HG03066 (cell line): ENCODE results near the gene HGF.

Experiments
- ATAC-seq: cut with Tn5 transposase; IDR thresholded peaks from one replicate; pipeline ENCODE4 v1.9.1; 2021; ENCODE audit warnings: low read depth; ENCODE audit not compliant: unreplicated experiment

HGF gene

GRCh38 chr7:81687062-81687461 lies 82.8 kb downstream of the HGF start:
- ATAC-seq, result no peak

- no peak for ATAC-seq
These were observed 84.5 kb downstream of the HGF start for GRCh38 chr7:81685270-81685868.

GRCh38 chr7:81684514-81685269 lies 85.2 kb downstream of the HGF start:
- ATAC-seq, result peak; percentile 94

GRCh38 chr7:81684033-81684432 lies 85.8 kb downstream of the HGF start:
- no peak for ATAC-seq

GRCh38 chr7:81682873-81683272 lies 87.0 kb downstream of the HGF start:
- ATAC-seq, result no peak

GRCh38 chr7:81680120-81680519 lies 89.7 kb downstream of the HGF start:
- no peak for ATAC-seq

- ATAC-seq, result no peak
These were observed 93.0 kb downstream of the HGF start for GRCh38 chr7:81676813-81677212.

GRCh38 chr7:81676105-81676811 lies 93.6 kb downstream of the HGF start:
- no peak for ATAC-seq

- ATAC-seq, result no peak
These were observed 95.4 kb downstream of the HGF start for GRCh38 chr7:81674431-81674830.

GRCh38 chr7:81672872-81673271 lies 97.0 kb downstream of the HGF start:
- ATAC-seq, result no peak

- ATAC-seq, result no peak
These were observed 100.3 kb downstream of the HGF start for GRCh38 chr7:81669476-81670105.

GRCh38 chr7:81666209-81666608 lies 103.6 kb downstream of the HGF start:
- no peak for ATAC-seq

GRCh38 chr7:81665236-81665635 lies 104.6 kb downstream of the HGF start:
- no peak for ATAC-seq

GRCh38 chr7:81664304-81664703 lies 105.5 kb downstream of the HGF start:
- ATAC-seq, result no peak

- no peak for ATAC-seq
These were observed 107.3 kb downstream of the HGF start for GRCh38 chr7:81662531-81662930.

GRCh38 chr7:81659697-81660395 lies 110.0 kb downstream of the HGF start:
- ATAC-seq, result no peak

GRCh38 chr7:81657551-81657950 lies 112.3 kb downstream of the HGF start:
- no peak for ATAC-seq

- no peak for ATAC-seq
These were observed 114.6 kb downstream of the HGF start for GRCh38 chr7:81655271-81655670.

- ATAC-seq, result no peak
These were observed 117.6 kb downstream of the HGF start for GRCh38 chr7:81652225-81652624.
